Adipocyte (in vitro differentiated cells): ENCODE results near the gene PPP2R5D.
A peak's percentile ranks its signal among the peaks of the same experiment; 100 is the strongest.

ENCODE experiments used
- DNase-seq: peaks from one replicate; pipeline ENCODE4 v3.0.0-alpha.2; 2015; ENCODE audit warnings: low read depth
- H3K27me3 ChIP-seq: replicated peaks from 2 replicates; pipeline ENCODE4 v1.7.0; 2013; ENCODE audit warnings: mild to moderate bottlenecking, low read length, moderate library complexity; ENCODE audit not compliant: control insufficient read depth, insufficient read depth
- H3K36me3 ChIP-seq: 2 replicates; pipeline ENCODE4 v1.7.0; 2013; ENCODE audit warnings: low read length, mild to moderate bottlenecking, moderate library complexity; ENCODE audit not compliant: control insufficient read depth, insufficient read depth, severe bottlenecking
- H3K4me1 ChIP-seq: 2 replicates; pipeline ENCODE4 v1.7.0; 2013; ENCODE audit warnings: mild to moderate bottlenecking, low read length, moderate library complexity; ENCODE audit not compliant: control insufficient read depth, insufficient read depth
- H3K4me3 ChIP-seq: 2 replicates; pipeline ENCODE4 v1.7.0; 2013; ENCODE audit warnings: mild to moderate bottlenecking, low read length, moderate library complexity
- H3K9ac ChIP-seq: 2 replicates; pipeline ENCODE4 v1.7.0; 2013; ENCODE audit warnings: mild to moderate bottlenecking, low read length, moderate library complexity
- H3K9me3 ChIP-seq: 2 replicates; pipeline ENCODE4 v1.7.0; 2013; ENCODE audit warnings: mild to moderate bottlenecking, low read length, moderate library complexity; ENCODE audit not compliant: control insufficient read depth

PPP2R5D gene

DNA sequence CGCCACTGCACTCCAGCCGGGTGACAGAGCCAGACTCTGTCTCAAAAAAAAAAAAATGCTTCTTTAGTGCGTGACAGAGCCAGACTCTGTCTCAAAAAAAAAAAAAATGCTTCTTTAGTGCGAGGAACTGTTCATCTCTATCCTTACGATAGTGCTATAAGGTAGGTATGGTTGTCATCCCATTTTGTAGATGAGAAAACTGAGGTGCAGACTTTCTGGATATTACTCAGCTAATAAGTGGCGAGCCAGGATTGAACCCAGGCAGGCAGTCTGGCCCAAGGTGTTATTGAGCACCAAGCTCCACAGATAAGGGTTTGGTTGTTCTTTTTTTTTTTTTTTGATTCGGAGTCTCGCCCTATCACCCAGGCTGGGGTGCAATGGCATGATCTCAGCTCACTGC lies 17.5 kb downstream of the PPP2R5D start:
- Histone ChIP-seq H3K4me1 (no peaks in the 10 kb centered on the region), H3K4me3 (no peak overlapping the region), H3K27me3 (no peaks in the 10 kb centered on the region), H3K36me3 (peaks cover 15% of the 10 kb centered on the region), H3K9ac (no peak overlapping the region), H3K9me3 (no peaks in the 10 kb centered on the region)
- no peak for DNase-seq

DNA sequence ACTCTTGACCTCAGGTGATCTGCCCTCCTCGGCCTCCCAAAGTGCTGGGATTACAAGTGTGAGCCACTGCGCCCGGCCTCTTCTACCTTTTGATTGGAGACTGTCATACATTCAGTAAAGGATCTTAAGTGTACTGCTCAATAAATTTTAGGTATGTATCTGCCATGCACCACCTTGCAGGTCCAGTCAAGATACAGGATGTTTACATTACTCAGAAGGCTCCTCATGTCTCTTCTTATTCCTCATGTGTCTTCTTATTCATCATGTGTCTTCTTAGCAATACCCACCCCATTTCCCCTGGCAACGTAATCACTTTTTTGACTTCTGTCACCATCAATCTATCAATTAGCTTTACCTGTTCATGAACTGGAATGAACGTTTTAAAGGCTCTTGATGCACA lies 21.5 kb downstream of the PPP2R5D start:
- Histone ChIP-seq H3K36me3 (peaks cover 50% of the 10 kb centered on the region), H3K9ac (no peak overlapping the region), H3K9me3 (no peaks in the 10 kb centered on the region), H3K4me1 (no peaks in the 10 kb centered on the region), H3K27me3 (no peaks in the 10 kb centered on the region), H3K4me3 (no peak overlapping the region)
- DNase-seq, result no peak

DNA sequence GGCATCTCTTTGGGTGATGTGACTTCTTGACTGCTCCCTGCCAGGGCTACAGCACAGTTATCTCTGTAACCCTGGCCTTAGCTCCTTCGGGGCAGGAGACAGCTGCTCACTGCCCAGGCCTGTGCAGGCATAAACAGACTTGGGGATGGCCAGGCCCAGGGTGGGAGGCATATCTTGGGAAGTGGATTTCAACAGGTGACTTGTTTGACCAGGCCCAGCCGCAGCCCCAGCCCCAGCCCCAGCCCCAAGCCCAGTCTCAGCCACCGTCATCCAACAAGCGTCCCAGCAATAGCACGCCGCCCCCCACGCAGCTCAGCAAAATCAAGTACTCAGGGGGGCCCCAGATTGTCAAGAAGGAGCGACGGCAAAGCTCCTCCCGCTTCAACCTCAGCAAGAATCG lies 21.9 kb downstream of the PPP2R5D start:
- no peak overlapping the region for H3K4me3 ChIP-seq
- H3K9me3 ChIP-seq, result no peaks in the 10 kb centered on the region
- H3K36me3 ChIP-seq, result peaks cover 54% of the 10 kb centered on the region
- no peaks in the 10 kb centered on the region for H3K27me3 ChIP-seq
- H3K9ac ChIP-seq, result no peak overlapping the region
- no peak for DNase-seq
- no peaks in the 10 kb centered on the region for H3K4me1 ChIP-seq

DNA sequence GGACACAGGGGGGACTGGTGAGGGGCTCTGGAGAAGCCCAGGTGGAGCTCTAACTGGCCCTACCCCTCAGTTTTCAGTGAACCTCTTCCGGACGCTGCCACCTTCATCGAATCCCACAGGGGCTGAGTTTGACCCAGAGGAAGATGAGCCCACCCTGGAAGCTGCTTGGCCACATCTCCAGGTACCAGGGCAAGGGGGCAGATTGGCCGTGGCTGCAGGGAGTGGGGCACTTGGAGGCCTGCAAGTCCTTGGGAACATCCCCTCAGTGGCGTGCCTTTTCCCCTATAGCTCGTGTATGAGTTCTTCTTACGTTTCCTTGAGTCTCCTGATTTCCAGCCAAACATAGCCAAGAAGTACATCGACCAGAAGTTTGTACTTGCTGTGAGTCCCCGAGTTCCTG lies 22.8 kb downstream of the PPP2R5D start:
- Histone ChIP-seq H3K9me3 (no peaks in the 10 kb centered on the region), H3K4me1 (peaks cover under 1% of the 10 kb centered on the region), H3K27me3 (no peaks in the 10 kb centered on the region), H3K4me3 (no peak overlapping the region), H3K9ac (no peak overlapping the region), H3K36me3 (peaks cover 63% of the 10 kb centered on the region)
- no peak for DNase-seq

DNA sequence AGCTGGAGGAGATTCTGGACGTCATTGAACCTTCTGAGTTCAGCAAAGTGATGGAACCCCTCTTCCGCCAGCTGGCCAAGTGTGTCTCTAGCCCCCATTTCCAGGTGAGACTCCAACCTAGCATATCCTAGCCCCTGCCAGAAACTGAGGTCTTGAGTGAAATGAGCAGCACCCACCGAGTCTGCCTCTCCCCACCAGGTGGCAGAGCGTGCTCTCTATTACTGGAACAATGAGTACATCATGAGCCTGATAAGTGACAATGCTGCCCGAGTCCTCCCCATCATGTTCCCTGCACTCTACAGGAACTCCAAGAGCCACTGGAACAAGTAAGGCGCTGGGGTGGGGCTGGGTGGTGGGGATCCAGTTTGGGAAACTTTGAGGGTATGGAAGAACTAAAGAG lies 24.8 kb downstream of the PPP2R5D start:
- Histone ChIP-seq H3K36me3 (peaks cover 58% of the 10 kb centered on the region), H3K27me3 (no peaks in the 10 kb centered on the region), H3K9ac (no peak overlapping the region), H3K4me3 (no peak overlapping the region), H3K4me1 (peaks cover 12% of the 10 kb centered on the region), H3K9me3 (no peaks in the 10 kb centered on the region)
- peak; percentile 41 for DNase-seq

DNA sequence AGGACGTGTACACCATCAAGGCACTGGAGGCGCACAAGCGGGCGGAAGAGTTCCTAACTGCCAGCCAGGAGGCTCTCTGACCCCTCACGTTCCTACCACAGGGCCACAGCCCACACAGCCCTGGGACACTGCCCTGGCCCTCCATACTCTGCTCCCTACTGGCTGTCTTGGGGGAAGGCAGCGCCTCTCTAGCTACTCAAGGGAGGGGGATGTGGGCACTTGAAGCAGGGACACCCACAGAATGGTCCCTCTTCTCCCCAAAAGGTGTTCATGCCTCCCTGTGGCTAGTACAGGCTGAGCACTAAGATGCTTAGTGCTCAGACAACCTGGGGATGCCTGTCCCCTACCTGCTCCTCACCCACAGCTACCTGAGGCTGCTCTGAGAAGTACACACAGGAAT lies 26.8 kb downstream of the PPP2R5D start:
- Histone ChIP-seq H3K36me3 (peaks cover 53% of the 10 kb centered on the region), H3K4me3 (no peak overlapping the region), H3K27me3 (no peaks in the 10 kb centered on the region), H3K9ac (no peak overlapping the region), H3K9me3 (no peaks in the 10 kb centered on the region), H3K4me1 (peaks cover 26% of the 10 kb centered on the region)
- DNase-seq, result no peak

DNA sequence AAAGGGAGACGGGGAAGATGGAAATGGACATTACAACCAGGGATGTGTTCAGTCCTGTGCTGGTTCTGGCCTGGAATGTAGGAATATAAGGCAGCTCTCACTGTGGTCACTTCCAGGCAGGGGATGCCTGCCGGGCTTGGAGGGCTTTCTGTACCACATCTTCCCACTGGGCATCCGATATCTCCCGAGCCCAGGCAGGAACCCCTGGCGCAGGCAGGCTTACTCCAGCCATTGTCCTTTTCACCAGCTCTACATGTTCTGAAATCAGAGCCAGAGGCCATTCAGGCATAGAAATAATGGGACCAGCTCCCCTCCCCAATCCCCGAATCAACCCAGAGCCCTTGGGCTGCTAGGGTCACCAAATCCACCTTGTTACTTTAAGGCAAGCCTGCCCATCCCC lies 28.0 kb downstream of the PPP2R5D start:
- Histone ChIP-seq H3K27me3 (no peaks in the 10 kb centered on the region), H3K36me3 (peaks cover 47% of the 10 kb centered on the region), H3K4me1 (peaks cover 38% of the 10 kb centered on the region), H3K9ac (peak overlapping the region; percentile 90), H3K4me3 (peak overlapping the region; percentile 94), H3K9me3 (no peaks in the 10 kb centered on the region)
- DNase-seq, result no peak

DNA sequence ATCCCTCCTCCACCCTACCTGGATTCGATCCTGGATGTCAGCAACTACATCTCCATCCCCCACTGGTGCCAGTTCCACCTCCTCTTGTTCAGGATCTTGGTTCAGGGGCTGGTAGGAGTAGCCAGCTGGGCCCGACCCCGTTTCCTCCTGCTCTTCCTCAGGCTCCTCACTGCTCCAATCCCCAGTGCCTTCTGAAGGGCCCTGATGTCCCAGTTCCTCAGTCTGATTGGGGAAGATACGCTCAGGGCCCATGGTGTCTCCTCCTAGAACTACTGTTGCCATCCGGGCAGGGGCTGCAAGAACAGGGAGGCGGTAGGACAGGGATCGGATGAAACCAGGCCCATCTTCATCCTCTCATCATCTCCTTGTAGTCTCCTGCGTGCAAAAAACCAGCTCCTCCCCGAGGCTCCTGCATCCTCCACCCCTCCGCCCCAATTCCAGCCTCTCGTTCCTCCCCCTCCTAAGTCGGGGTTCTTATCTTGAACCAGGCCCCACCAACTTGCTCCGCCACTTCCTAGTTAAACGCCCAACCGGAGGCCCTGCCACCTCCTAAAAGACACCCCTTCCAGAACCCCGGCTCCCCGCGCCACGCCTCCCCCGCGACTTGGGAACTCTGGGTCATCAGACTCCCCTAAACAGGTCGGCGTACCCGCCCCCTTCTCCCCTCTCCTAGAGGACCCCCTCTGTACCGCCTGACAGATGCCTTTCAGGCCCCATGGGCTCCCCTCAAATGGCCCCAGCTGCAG lies 28.9 kb downstream of the PPP2R5D start:
- no peak for DNase-seq
- H3K36me3 ChIP-seq, result peaks cover 47% of the 10 kb centered on the region

DNA sequence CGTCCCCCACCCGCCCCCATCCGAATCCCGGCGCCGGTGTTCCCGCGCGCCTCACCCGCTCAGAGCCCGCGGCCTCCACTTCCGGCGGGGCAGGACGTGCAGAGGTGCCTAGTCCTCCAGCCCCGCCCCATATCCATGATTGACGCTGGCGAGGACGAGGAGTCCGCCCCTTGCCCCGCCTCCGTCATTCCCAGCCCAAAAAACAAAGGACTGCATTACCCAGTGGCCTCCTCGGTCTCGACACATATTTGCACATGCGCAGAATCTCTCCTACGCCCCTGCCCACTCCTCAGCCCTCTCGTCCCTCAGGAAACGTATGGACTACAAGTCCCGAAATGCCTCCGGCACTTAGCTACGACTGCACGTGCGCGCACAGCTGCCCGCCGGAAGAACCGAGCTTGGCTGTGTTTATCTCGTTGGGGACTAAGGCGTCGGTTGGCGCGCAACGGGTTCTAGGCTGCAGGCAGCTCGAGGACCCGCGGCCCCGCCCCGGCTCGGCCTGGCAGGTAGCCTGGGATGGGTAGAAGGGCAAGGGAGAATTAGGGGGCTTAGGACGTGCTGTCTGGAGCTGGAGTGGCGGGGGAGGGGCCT lies 29.6 kb downstream of the PPP2R5D start, which contains the start of the genes KLHDC3 and MEA1:
Gene KLHDC3, plus strand, starts transcription at position 407 of the 591 bp plus-strand sequence. CDS start 2,944 bp downstream, outside the sequence.
Gene MEA1, minus strand, starts transcription at position 104 of the 591 bp plus-strand sequence. CDS start 133 bp downstream, outside the sequence.
- Histone ChIP-seq H3K36me3 (peaks cover 47% of the 10 kb centered on the region), H3K27me3 (no peaks in the 10 kb centered on the region), H3K4me1 (peaks cover 44% of the 10 kb centered on the region), H3K9me3 (no peaks in the 10 kb centered on the region), H3K9ac (peak within 1 kb of the TSS; percentile 93), H3K4me3 (peak within 1 kb of the TSS; percentile 94)
- DNase-seq, result peak; percentile 100

More for the DNA sequence above, 28.9 kb downstream of the PPP2R5D start:
- Histone ChIP-seq H3K4me1 (peaks cover 44% of the 10 kb centered on the region), H3K4me3 (peak overlapping the region; percentile 94), H3K9me3 (no peaks in the 10 kb centered on the region), H3K27me3 (no peaks in the 10 kb centered on the region), H3K9ac (peak overlapping the region; percentile 90)

DNA sequence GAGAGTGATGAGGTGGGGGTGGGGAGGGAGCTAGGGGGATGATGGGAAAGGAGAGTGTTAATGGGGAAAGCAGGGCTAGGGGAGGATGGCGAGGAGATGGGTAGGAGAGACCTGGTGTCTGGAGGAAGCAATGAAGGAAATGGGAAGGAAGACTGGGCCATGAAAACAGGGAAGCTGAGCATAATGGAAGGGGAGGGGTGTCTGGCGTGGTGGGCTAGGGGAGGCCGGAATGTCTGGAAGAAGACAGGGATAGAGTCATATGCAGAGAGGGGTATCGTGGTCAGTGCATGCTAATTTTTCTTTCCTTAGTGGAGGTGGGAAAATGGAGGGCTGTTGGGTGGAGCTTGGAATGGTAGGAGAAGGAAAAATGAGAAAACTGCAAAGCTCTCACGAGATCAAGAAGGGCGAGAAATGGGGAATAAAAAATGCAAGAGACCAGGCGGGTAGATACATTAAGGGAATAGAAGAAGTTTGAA lies 30.1 kb downstream of the PPP2R5D start:
- Histone ChIP-seq H3K9me3 (no peaks in the 10 kb centered on the region), H3K4me1 (peaks cover 44% of the 10 kb centered on the region), H3K36me3 (peaks cover 48% of the 10 kb centered on the region), H3K9ac (peak overlapping the region; percentile 93), H3K27me3 (no peaks in the 10 kb centered on the region), H3K4me3 (peak overlapping the region; percentile 94)
- DNase-seq, result peak; percentile 71

DNA sequence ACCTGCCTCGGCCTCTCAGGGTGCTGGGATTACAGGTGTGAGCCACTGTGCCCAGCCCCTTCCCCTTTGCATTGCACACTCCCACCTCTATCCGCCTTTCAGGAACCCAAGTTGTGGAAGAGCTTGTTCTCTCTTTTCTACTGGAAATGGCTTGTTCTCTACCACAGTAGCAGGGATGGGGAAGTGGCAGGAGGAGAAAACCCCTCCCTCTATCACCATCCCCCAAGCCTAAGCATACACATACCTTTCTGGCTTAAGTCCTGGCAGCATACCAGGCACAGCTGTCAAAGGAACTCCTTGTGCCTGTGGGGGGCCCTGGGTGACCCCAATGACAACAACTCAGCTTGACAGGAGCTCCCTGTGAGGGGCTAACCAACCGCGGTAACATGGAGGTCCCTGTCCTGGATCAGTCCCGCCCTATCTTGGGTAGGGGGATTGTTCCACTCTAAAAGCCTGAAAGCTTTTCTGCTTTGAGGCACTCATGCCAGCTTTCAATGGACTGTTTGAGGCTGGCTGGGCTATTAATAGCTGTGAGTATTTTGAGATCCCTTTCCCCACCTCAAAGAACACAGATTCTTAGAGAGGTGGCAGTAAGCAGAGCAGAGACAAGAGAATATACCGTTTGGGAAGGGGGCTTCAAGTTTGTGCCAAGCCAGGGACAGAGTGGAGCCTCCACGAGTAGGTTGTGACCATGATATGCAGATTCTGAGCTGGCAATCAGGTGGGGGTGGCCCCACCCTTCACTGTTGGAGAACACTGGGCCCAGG lies 32.0 kb downstream of the PPP2R5D start:
- H3K9me3 ChIP-seq, result no peaks in the 10 kb centered on the region
- no peak for DNase-seq
- H3K27me3 ChIP-seq, result no peaks in the 10 kb centered on the region
- H3K4me1 ChIP-seq, result peaks cover 58% of the 10 kb centered on the region
- H3K4me3 ChIP-seq, result peak overlapping the region; percentile 15
- H3K9ac ChIP-seq, result peak overlapping the region; percentile 22
- H3K36me3 ChIP-seq, result peaks cover 40% of the 10 kb centered on the region
